Anterior cingulate cortex (tissue), 58 donors: Measurements from ENCODE around the gene GEMIN4.
"Not testable (repeated sequence)": the region's sequence is repeated elsewhere in the genome, so short reads cannot be mapped to it uniquely, and the experiment has no call there.

Experiments used
- DNase-seq, 58 donors: peaks; one replicate each; lab custom pipeline; 2025; lab: John Stamatoyannopoulos, UW

The GEMIN4 gene

GRCh38 chr17:781805-782731, 30.0 kb upstream of the GEMIN4 start, which contains the start of the genes GLOD4 and MRM3:
Gene GLOD4 (minus strand): TSS chr17:782280. CDS start chr17:782255, 25 bp downstream.
Gene MRM3 (plus strand): TSS chr17:782353. CDS start chr17:782379, 26 bp downstream.
- DNase-seq: peak in 57 of 58 donors; percentile 48 to 97 (median 85)

GRCh38 chr17:778096-778495, 26.0 kb upstream of the GEMIN4 start:
- no peak for DNase-seq

- no peak for DNase-seq
Observed at GRCh38 chr17:774313-774584, 22.2 kb upstream of the GEMIN4 start.

GRCh38 chr17:773467-774312, 21.6 kb upstream of the GEMIN4 start:
- DNase-seq: no peak

- no peak for DNase-seq
Observed at GRCh38 chr17:773016-773415, 21.0 kb upstream of the GEMIN4 start.

- no peak for DNase-seq
Observed at GRCh38 chr17:767076-767475, 15.0 kb upstream of the GEMIN4 start.

GRCh38 chr17:760371-760770, 8.3 kb upstream of the GEMIN4 start:
- DNase-seq: no peak

- no peak for DNase-seq
Observed at GRCh38 chr17:759964-760363, 7.9 kb upstream of the GEMIN4 start.

DNA sequence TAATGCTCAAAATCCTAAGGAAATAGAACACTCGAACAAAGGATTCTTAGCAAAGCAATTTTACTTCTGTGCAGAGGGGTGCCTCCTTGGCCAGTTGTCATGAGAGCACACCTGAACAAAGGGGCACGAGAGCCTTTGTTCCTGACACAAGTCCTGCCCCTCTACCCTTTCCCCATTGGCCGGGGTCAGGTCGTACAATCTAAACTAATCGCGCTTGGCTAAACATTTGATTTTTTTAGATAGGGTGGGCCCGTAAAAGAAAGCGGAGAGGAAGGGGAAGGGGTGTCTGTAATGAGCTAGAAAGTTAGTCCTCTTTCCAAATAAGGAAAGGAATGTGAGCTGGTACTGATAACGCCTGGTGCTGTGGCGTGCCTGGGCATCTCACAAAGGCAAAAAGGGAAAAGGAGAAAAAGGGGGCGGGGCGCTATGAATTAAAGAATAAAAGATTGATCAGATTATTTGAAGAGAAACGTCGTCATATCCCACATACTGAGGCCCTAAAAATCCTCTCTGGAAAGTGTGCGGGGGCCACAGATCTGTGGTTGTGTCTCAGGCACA, 4.0 kb upstream of the GEMIN4 start:
- not testable (repeated sequence) for DNase-seq

GRCh38 chr17:755319-755961, 3.4 kb upstream of the GEMIN4 start:
- DNase-seq: not testable (repeated sequence)

GRCh38 chr17:753418-753817, 1.4 kb upstream of the GEMIN4 start:
- DNase-seq: no peak

DNA sequence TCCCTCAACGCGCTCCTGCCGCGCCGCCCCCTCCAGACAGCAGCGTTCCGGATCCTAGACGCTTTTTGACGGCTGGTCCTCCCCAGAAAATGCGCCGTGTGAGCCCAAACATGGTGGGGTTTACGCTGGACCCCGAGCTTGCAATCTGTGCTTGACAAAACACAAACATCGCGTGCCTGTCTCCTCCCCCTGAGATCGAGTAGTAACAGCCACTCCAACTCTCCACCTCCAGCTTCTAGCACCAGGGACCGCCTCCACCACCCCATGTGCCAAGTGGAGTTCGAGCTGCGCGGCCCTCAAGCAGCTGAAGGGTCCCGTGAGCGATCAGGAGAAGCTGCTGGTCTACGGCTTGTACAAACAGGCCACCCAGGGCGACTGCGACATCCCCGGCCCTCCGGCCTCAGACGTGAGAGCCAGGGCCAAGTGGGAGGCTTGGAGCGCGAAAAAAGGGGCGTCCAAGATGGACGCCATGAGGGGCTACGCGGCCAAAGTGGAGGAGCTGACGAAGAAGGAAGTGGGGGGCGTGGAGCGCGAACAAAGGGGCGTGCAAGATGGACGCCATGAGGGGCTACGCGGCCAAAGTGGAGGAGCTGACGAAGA, 656 bp upstream of the GEMIN4 start:
- DNase-seq: peak in 17 of 58 donors; percentile 7 to 59 (median 35)

DNA sequence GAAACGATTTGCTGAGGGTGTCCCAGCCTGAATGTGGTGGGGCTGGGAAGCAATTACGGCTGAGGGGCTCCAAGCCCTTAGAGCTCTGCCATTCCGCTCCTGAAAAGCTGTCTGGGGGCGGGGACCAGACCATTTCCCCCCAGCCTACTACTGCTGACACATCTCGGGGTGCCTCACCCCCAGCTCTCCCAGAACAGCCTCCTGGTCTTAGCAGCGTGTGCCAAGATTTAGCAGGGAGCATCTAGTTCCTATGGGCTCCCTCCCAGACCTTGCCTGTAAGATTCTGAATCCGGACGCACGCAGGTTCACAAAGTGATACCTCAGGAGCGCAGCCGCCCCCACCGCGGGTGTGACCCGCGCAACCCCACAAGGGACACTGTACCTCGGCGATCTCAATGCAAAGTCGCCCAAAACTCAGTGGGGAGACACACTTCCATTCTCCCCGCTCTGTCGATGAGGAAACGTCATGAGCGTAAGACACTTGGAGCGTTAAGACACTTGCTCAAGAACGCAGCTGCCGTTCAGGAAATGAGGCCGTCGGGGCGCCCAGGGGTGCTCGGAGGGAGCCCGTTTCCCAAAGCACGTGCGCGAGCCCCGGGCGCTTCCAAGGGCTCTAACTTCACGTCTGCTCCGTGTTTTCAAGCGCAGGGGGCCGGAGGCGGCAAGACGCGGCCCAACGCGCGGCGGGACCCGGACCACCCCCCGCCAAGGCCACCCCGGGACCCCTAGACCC, 629 bp downstream of the GEMIN4 start:
- peak in 5 of 58 donors; percentile 20 to 46 (median 30) for DNase-seq

DNA sequence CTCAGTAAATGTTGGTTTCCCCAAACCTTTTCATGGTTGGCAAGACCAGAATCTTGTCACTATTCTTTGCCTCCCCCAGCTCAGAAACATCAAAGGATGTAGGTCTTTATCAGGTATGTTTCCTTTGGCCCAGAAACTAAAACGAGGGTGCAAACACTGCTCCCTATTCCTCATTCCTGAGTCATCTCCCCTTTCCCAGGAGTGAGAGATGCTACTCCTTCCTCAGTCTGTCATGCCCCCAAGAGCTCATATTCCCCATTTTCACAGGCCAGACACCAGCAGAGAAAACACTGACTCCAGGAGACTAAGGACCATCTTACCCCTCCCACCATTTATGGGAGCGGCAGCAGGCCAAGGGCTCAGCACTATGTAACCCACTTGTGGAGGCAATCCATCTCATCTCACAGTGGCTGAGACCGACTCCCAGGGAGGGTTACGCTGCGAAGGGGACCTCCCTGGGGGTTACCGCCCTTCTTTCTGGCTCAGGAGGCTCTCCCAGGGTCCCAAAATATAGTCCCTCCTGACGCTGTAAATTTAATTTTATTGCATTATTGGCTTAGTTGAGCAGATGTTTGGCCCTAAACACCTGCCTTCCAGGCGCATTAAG, 1.5 kb downstream of the GEMIN4 start:
- DNase-seq: no peak

DNA sequence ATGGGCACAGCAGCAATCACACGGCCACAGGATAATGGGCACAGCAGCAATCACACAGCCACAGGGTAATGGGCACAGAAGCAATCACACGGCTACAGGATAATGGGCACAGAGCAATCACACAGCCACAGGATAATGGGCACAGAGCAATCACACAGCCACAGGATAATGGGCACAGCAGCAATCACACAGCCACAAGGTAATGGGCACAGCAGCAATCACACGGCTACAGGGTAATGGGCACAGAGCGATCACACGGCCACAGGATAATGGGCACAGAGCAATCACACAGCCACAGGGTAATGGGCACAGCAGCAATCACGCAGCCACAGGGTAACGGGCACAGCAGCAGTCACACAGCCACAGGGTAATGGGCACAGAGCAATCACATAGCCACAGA, 2.7 kb downstream of the GEMIN4 start:
- DNase-seq: not testable (repeated sequence)

DNA sequence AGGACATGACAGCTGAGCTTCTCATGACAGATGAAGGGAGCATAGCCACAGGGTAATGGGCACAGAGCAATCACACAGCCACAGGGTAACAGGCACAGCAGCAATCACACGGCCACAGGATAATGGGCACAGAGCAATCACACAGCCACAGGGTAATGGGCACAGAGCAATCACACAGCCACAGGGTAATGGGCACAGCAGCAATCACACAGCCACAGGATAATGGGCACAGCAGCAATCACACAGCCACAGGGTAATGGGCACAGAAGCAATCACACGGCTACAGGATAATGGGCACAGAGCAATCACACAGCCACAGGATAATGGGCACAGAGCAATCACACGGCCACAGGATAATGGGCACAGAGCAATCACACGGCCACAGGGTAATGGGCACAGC, 3.5 kb downstream of the GEMIN4 start:
- DNase-seq: not testable (repeated sequence)

- no peak for DNase-seq
Observed at GRCh38 chr17:746783-747629, 5.1 kb downstream of the GEMIN4 start.

GRCh38 chr17:746181-746580, 5.9 kb downstream of the GEMIN4 start:
- no peak for DNase-seq
